Kasumi-1 (cell line): ENCODE data around the gene ARHGEF11.

Source experiments
- DNase-seq, 2 experiments: peaks; one replicate each; lab custom pipeline; 2025; lab: John Stamatoyannopoulos, UW

Gene ARHGEF11

GRCh38 chr1:156910309-156910782 lies 135.2 kb downstream of the ARHGEF11 start:
- peak; percentile 51 to 57 for DNase-seq

GRCh38 chr1:156909671-156910070 lies 135.9 kb downstream of the ARHGEF11 start:
- no peak for DNase-seq

- no peak for DNase-seq
Measured at GRCh38 chr1:156908955-156909354, 136.6 kb downstream of the ARHGEF11 start.

GRCh38 chr1:156908541-156908940 lies 137.0 kb downstream of the ARHGEF11 start:
- DNase-seq, result no peak

- no peak for DNase-seq
Measured at GRCh38 chr1:156906206-156906906, 139.2 kb downstream of the ARHGEF11 start.

- DNase-seq, result no peak
Measured at GRCh38 chr1:156905651-156906050, 139.9 kb downstream of the ARHGEF11 start.

GRCh38 chr1:156905176-156905575 lies 140.4 kb downstream of the ARHGEF11 start:
- no peak for DNase-seq

GRCh38 chr1:156904187-156904959 lies 141.2 kb downstream of the ARHGEF11 start:
- no peak for DNase-seq

- no peak for DNase-seq
Measured at GRCh38 chr1:156903328-156904091, 142.0 kb downstream of the ARHGEF11 start.

GRCh38 chr1:156901966-156902915 lies 143.3 kb downstream of the ARHGEF11 start:
- no peak for DNase-seq

- DNase-seq, result no peak
Measured at GRCh38 chr1:156901590-156901900, 144.0 kb downstream of the ARHGEF11 start.

GRCh38 chr1:156900896-156901589 lies 144.5 kb downstream of the ARHGEF11 start:
- no peak for DNase-seq

GRCh38 chr1:156899956-156900718 lies 145.4 kb downstream of the ARHGEF11 start:
- no peak for DNase-seq

- DNase-seq, result no peak
Measured at GRCh38 chr1:156898971-156899664, 146.4 kb downstream of the ARHGEF11 start.

GRCh38 chr1:156898161-156898566 lies 147.4 kb downstream of the ARHGEF11 start:
- DNase-seq, result peak; percentile 64 to 80

GRCh38 chr1:156897078-156897825 lies 148.3 kb downstream of the ARHGEF11 start:
- DNase-seq, result no peak

GRCh38 chr1:156896490-156897033 lies 149.0 kb downstream of the ARHGEF11 start:
- no peak for DNase-seq

- DNase-seq, result no peak
Measured at GRCh38 chr1:156895927-156896326, 149.6 kb downstream of the ARHGEF11 start.

- no peak for DNase-seq
Measured at GRCh38 chr1:156895455-156895812, 150.1 kb downstream of the ARHGEF11 start.
